Measurements from ENCODE around the gene TNFRSF8.

DNA sequence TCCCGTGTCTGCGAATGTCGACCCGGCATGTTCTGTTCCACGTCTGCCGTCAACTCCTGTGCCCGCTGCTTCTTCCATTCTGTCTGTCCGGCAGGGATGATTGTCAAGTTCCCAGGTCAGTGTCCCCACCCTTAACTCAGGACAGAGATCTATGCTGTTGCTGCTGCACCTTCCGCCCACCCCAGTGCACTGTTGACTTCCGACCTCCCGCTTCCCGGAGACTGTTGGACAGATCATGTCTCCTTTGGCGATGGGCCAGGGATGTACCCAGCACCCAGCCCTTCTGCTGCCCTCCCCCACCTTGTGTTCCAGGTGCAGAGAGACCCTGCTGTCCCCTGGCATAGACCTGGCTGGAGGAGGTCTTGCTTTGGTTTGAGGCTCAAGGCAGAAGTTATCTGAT, 41.3 kb downstream of the TNFRSF8 start:
- TF ChIP-seq, protein P1, sequence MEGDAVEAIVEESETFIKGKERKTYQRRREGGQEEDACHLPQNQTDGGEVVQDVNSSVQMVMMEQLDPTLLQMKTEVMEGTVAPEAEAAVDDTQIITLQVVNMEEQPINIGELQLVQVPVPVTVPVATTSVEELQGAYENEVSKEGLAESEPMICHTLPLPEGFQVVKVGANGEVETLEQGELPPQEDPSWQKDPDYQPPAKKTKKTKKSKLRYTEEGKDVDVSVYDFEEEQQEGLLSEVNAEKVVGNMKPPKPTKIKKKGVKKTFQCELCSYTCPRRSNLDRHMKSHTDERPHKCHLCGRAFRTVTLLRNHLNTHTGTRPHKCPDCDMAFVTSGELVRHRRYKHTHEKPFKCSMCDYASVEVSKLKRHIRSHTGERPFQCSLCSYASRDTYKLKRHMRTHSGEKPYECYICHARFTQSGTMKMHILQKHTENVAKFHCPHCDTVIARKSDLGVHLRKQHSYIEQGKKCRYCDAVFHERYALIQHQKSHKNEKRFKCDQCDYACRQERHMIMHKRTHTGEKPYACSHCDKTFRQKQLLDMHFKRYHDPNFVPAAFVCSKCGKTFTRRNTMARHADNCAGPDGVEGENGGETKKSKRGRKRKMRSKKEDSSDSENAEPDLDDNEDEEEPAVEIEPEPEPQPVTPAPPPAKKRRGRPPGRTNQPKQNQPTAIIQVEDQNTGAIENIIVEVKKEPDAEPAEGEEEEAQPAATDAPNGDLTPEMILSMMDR (IDR thresholded peaks at IDR 0.05; ENCODE audit: low read depth, low read length, poor library complexity, severe bottlenecking) = no peak
- no peak for TF ChIP-seq EZH2phosphoT487 (IDR thresholded peaks at IDR 0.05; ENCODE audit: borderline replicate concordance, low read length)
